Mesodermal cell (in vitro differentiated cells): ENCODE measurements around the gene CTSZ.
"Not testable (repeated sequence)": the region's sequence is repeated elsewhere in the genome, so short reads cannot be mapped to it uniquely, and the experiment has no call there.

Source experiments
- H3K27ac ChIP-seq: 2 replicates; pipeline ENCODE4 v1.7.0; 2013; ENCODE audit warnings: mild to moderate bottlenecking, low read depth, low read length, moderate library complexity; ENCODE audit not compliant: severe bottlenecking
- H3K36me3 ChIP-seq: 2 replicates; pipeline ENCODE4 v1.7.1; 2013; ENCODE audit warnings: mild to moderate bottlenecking, low read length, moderate library complexity; ENCODE audit not compliant: control insufficient read depth, insufficient read depth
- H3K4me1 ChIP-seq: one replicate; pipeline ENCODE4 v1.7.1; 2013; ENCODE audit warnings: mild to moderate bottlenecking, low read length; ENCODE audit not compliant: insufficient read depth, control insufficient read depth, poor library complexity, severe bottlenecking
- H3K4me3 ChIP-seq: 2 replicates; pipeline ENCODE4 v1.7.0; 2013; ENCODE audit warnings: low read length, control low read depth, mild to moderate bottlenecking; ENCODE audit not compliant: insufficient read depth, poor library complexity, severe bottlenecking; ENCODE audit errors: extremely low read depth
- H3K9me3 ChIP-seq: 2 replicates; pipeline ENCODE4 v1.7.1; 2013; ENCODE audit warnings: mild to moderate bottlenecking, low read length, moderate library complexity; ENCODE audit not compliant: control insufficient read depth
- WGBS, 2 experiments: methylation state at CpG; one replicate each; pipeline ENCODE4 v1.1.5; 2013; ENCODE audit warnings: missing lambda C conversion rate in 2 of 2; ENCODE audit not compliant: insufficient coverage in 2 of 2; 5-methylcytosine and 5-hydroxymethylcytosine counted together

Gene CTSZ

GRCh38 chr20:59042796-59043631 is 36.0 kb upstream of the CTSZ start:
- Histone ChIP-seq H3K4me3 (peak overlapping the region; percentile 79), H3K4me1 (peaks cover 11% of the 10 kb centered on the region), H3K9me3 (peaks cover 5% of the 10 kb centered on the region), H3K36me3 (peaks cover 26% of the 10 kb centered on the region), H3K27ac (no peak overlapping the region)
- 28 to 33% methylated on average over 47 to 57 of the region's 66 CpGs for WGBS, 2 experiments

- peaks cover 5% of the 10 kb centered on the region for H3K9me3 ChIP-seq
- peaks cover 33% of the 10 kb centered on the region for H3K36me3 ChIP-seq
- peak within 1 kb of the TSS; percentile 49 for H3K27ac ChIP-seq
- WGBS, 2 experiments, result 8 to 11% methylated on average over 36 to 38 of the region's 50 CpGs
- H3K4me3 ChIP-seq, result peak within 1 kb of the TSS; percentile 79
- H3K4me1 ChIP-seq, result peaks cover 10% of the 10 kb centered on the region
These were observed 35.2 kb upstream of the CTSZ start, which contains the start of gene PRELID3B for GRCh38 chr20:59042151-59042795. Gene PRELID3B, minus strand, starts transcription at chr20:59042786. Its CDS starts 56 bp downstream, at chr20:59042730.

- Histone ChIP-seq H3K36me3 (peaks cover 40% of the 10 kb centered on the region), H3K4me3 (peak overlapping the region; percentile 79)
- H3K9me3 ChIP-seq, H3K4me1 ChIP-seq, H3K27ac ChIP-seq: not testable (repeated sequence)
- WGBS, 2 experiments, result 93 to 95% methylated on average over 8 to 13 of the region's 16 CpGs
These were observed 34.4 kb upstream of the CTSZ start for GRCh38 chr20:59041487-59041886.

GRCh38 chr20:59040667-59041066 is 33.6 kb upstream of the CTSZ start:
- Histone ChIP-seq H3K4me3 (no peak overlapping the region), H3K27ac (no peak overlapping the region), H3K36me3 (peaks cover 48% of the 10 kb centered on the region), H3K4me1 (peaks cover 2% of the 10 kb centered on the region), H3K9me3 (peaks cover 5% of the 10 kb centered on the region)
- 98 to 100% methylated on average over 3 to 4 of the region's 5 CpGs for WGBS, 2 experiments

GRCh38 chr20:59039233-59039632 is 32.2 kb upstream of the CTSZ start:
- 100% methylated on average over 1 of the region's 1 CpG; no CpG with 5 or more reads in 1 of the 2 experiments for WGBS, 2 experiments
- H3K4me3 ChIP-seq, result no peak overlapping the region
- no peaks in the 10 kb centered on the region for H3K4me1 ChIP-seq
- H3K9me3 ChIP-seq, result peaks cover 5% of the 10 kb centered on the region
- peaks cover 59% of the 10 kb centered on the region for H3K36me3 ChIP-seq
- H3K27ac ChIP-seq, result no peak overlapping the region

GRCh38 chr20:59037386-59037785 is 30.3 kb upstream of the CTSZ start:
- H3K36me3 ChIP-seq, result peaks cover 59% of the 10 kb centered on the region
- H3K27ac ChIP-seq, result no peak overlapping the region
- H3K4me1 ChIP-seq, result no peaks in the 10 kb centered on the region
- peaks cover 5% of the 10 kb centered on the region for H3K9me3 ChIP-seq
- WGBS, 2 experiments, result 96 to 100% methylated on average over 11 to 12 of the region's 12 CpGs
- H3K4me3 ChIP-seq, result no peak overlapping the region

GRCh38 chr20:59035381-59035780 is 28.3 kb upstream of the CTSZ start:
- WGBS, 2 experiments, result 90 to 97% methylated on average over 3 of the region's 3 CpGs
- Histone ChIP-seq H3K27ac (no peak overlapping the region), H3K9me3 (no peaks in the 10 kb centered on the region), H3K4me3 (no peak overlapping the region), H3K36me3 (peaks cover 53% of the 10 kb centered on the region), H3K4me1 (peaks cover 7% of the 10 kb centered on the region)

GRCh38 chr20:59033616-59034165 is 26.6 kb upstream of the CTSZ start:
- H3K36me3 ChIP-seq, result peaks cover 58% of the 10 kb centered on the region
- no peak overlapping the region for H3K4me3 ChIP-seq
- H3K27ac ChIP-seq, result no peak overlapping the region
- H3K4me1 ChIP-seq, result peaks cover 16% of the 10 kb centered on the region
- 91 to 100% methylated on average over 2 of the region's 2 CpGs for WGBS, 2 experiments
- no peaks in the 10 kb centered on the region for H3K9me3 ChIP-seq

- Histone ChIP-seq H3K4me3 (peak overlapping the region; percentile 90), H3K27ac (peak overlapping the region; percentile 84), H3K4me1 (peaks cover 21% of the 10 kb centered on the region), H3K36me3 (peaks cover 61% of the 10 kb centered on the region), H3K9me3 (no peaks in the 10 kb centered on the region)
- WGBS, 2 experiments, result no CpG with 5 or more reads among the region's 1 CpG
These were observed 26.0 kb upstream of the CTSZ start for GRCh38 chr20:59033093-59033492.

- Histone ChIP-seq H3K4me1 (peaks cover 21% of the 10 kb centered on the region), H3K36me3 (peaks cover 61% of the 10 kb centered on the region), H3K27ac (peak overlapping the region; percentile 84), H3K4me3 (peak overlapping the region; percentile 90), H3K9me3 (no peaks in the 10 kb centered on the region)
- WGBS, 2 experiments, result 0 to 6% methylated on average over 9 to 12 of the region's 13 CpGs
These were observed 25.6 kb upstream of the CTSZ start for GRCh38 chr20:59032713-59033059.
